Measurements from ENCODE around the gene SPACA7. TPM values are rescaled to one million over a fixed set of nuclear protein-coding genes. Genes with fewer than 3 reads are reported as not detected.

The SPACA7 gene
- polyA plus RNA-seq, 1 donor from 2014 or later: not detected

DNA sequence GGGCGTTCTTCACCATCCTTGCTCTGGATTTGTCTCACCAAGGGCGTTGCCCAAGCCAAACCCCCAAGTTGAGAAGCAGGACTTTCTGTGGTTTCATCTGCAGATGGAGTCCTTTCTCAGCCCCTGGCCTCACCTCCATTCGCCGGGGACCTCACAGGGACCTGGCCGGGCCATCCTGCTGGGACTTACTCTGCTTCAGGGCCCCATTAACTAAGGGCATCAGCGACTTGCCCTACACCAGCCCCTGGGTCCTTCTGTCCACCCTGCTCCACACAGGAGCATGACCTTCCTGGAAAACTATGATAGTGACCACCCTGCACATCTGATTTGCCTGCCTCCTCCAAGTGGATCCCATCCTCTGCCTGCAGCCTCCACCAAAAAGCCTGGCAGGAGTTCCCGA is 47.2 kb upstream of the SPACA7 start:
- no peak overlapping the region for H3K4me2 ChIP-seq (ENCODE audit: low read length)
- no peaks in the 10 kb centered on the region for H3K9me3 ChIP-seq (ENCODE audit: low read length)
- H3K36me3 ChIP-seq (ENCODE audit: insufficient read depth, low read length): no peaks in the 10 kb centered on the region
- H3K79me2 ChIP-seq (replicated peaks; ENCODE audit: insufficient read depth, low read length): no peaks in the 10 kb centered on the region
- TF ChIP-seq POLR2AphosphoS5 (IDR thresholded peaks at IDR 0.05): no peak
- TF ChIP-seq SMC3 (conservative IDR thresholded peaks at IDR 0.05; ENCODE audit: poor library complexity): no peak
- no peak for TF ChIP-seq RAD21 (conservative IDR thresholded peaks at IDR 0.05)
- no peak for TF ChIP-seq TAF1 (IDR thresholded peaks at IDR 0.05; ENCODE audit: low read depth)
- TF ChIP-seq MXI1 (conservative IDR thresholded peaks at IDR 0.05; ENCODE audit: poor library complexity, severe bottlenecking): no peak
- no peak for TF ChIP-seq EZH2 (IDR thresholded peaks at IDR 0.05; ENCODE audit: borderline replicate concordance, insufficient read depth, low read length, poor library complexity, severe bottlenecking)
- H3K27ac ChIP-seq (ENCODE audit: low read length): no peak overlapping the region
- H3K9me2 ChIP-seq (ENCODE audit: insufficient read depth, low read length): no peaks in the 10 kb centered on the region
- H3K9ac ChIP-seq (ENCODE audit: low read length): no peak overlapping the region
- no peaks in the 10 kb centered on the region for H3F3A ChIP-seq (ENCODE audit: insufficient read depth, low read length, poor library complexity, severe bottlenecking)
- no peak overlapping the region for H3K4me3 ChIP-seq (ENCODE audit: low read length)
- H3K27me3 ChIP-seq (ENCODE audit: insufficient read depth, low read depth, low read length): peaks cover 17% of the 10 kb centered on the region
- no peaks in the 10 kb centered on the region for H4K20me1 ChIP-seq (ENCODE audit: insufficient read depth)
- no peak overlapping the region for H2AFZ ChIP-seq (ENCODE audit: low read depth, low read length)

DNA sequence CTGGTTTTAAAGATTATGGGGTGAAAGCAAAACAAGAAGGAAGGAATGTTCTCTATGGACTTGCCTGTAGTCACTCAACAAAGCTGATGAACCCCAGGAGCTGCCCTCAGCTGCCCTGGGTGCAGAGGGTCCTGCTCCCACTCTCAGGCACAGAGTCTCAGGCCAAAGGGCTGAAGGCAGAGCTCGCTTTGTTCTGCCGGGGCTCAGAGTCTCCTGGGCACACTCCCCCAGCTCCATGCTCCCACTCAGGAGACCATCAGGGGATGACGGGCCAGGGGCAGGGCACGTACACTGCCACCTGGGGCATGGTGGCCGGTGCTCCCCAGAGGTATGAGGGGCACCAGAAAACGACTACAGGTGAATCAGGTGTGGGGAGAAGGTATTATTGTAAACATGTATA is 46.8 kb upstream of the SPACA7 start:
- Histone ChIP-seq H3K36me3 (ENCODE audit: insufficient read depth, low read length) (no peaks in the 10 kb centered on the region), H3K9ac (ENCODE audit: low read length) (no peak overlapping the region), H3K79me2 (replicated peaks; ENCODE audit: insufficient read depth, low read length) (no peaks in the 10 kb centered on the region), H3K9me3 (ENCODE audit: low read length) (peaks cover 2% of the 10 kb centered on the region), H3K4me2 (ENCODE audit: low read length) (no peak overlapping the region), H3K4me3 (ENCODE audit: low read length) (no peak overlapping the region), H3F3A (ENCODE audit: insufficient read depth, low read length, poor library complexity, severe bottlenecking) (no peaks in the 10 kb centered on the region), H3K27ac (ENCODE audit: low read length) (no peak overlapping the region), H2AFZ (ENCODE audit: low read depth, low read length) (no peak overlapping the region), H4K20me1 (ENCODE audit: insufficient read depth) (no peaks in the 10 kb centered on the region), H3K27me3 (ENCODE audit: insufficient read depth, low read depth, low read length) (peaks cover 17% of the 10 kb centered on the region), H3K9me2 (ENCODE audit: insufficient read depth, low read length) (no peaks in the 10 kb centered on the region)
- TF ChIP-seq SMC3 (conservative IDR thresholded peaks at IDR 0.05; ENCODE audit: poor library complexity) (no peak), MXI1 (conservative IDR thresholded peaks at IDR 0.05; ENCODE audit: poor library complexity, severe bottlenecking) (no peak), EP300 (conservative IDR thresholded peaks at IDR 0.05; ENCODE audit: poor library complexity, severe bottlenecking) (no peak), EZH2 (IDR thresholded peaks at IDR 0.05; ENCODE audit: borderline replicate concordance, insufficient read depth, low read length, poor library complexity, severe bottlenecking) (no peak), POLR2AphosphoS5 (IDR thresholded peaks at IDR 0.05) (no peak), RAD21 (conservative IDR thresholded peaks at IDR 0.05) (no peak), TAF1 (IDR thresholded peaks at IDR 0.05; ENCODE audit: low read depth) (no peak)
- TF ChIP-seq, protein P1, sequence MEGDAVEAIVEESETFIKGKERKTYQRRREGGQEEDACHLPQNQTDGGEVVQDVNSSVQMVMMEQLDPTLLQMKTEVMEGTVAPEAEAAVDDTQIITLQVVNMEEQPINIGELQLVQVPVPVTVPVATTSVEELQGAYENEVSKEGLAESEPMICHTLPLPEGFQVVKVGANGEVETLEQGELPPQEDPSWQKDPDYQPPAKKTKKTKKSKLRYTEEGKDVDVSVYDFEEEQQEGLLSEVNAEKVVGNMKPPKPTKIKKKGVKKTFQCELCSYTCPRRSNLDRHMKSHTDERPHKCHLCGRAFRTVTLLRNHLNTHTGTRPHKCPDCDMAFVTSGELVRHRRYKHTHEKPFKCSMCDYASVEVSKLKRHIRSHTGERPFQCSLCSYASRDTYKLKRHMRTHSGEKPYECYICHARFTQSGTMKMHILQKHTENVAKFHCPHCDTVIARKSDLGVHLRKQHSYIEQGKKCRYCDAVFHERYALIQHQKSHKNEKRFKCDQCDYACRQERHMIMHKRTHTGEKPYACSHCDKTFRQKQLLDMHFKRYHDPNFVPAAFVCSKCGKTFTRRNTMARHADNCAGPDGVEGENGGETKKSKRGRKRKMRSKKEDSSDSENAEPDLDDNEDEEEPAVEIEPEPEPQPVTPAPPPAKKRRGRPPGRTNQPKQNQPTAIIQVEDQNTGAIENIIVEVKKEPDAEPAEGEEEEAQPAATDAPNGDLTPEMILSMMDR (IDR thresholded peaks at IDR 0.05; ENCODE audit: poor library complexity, severe bottlenecking): no peak
- TF ChIP-seq, protein P2, sequence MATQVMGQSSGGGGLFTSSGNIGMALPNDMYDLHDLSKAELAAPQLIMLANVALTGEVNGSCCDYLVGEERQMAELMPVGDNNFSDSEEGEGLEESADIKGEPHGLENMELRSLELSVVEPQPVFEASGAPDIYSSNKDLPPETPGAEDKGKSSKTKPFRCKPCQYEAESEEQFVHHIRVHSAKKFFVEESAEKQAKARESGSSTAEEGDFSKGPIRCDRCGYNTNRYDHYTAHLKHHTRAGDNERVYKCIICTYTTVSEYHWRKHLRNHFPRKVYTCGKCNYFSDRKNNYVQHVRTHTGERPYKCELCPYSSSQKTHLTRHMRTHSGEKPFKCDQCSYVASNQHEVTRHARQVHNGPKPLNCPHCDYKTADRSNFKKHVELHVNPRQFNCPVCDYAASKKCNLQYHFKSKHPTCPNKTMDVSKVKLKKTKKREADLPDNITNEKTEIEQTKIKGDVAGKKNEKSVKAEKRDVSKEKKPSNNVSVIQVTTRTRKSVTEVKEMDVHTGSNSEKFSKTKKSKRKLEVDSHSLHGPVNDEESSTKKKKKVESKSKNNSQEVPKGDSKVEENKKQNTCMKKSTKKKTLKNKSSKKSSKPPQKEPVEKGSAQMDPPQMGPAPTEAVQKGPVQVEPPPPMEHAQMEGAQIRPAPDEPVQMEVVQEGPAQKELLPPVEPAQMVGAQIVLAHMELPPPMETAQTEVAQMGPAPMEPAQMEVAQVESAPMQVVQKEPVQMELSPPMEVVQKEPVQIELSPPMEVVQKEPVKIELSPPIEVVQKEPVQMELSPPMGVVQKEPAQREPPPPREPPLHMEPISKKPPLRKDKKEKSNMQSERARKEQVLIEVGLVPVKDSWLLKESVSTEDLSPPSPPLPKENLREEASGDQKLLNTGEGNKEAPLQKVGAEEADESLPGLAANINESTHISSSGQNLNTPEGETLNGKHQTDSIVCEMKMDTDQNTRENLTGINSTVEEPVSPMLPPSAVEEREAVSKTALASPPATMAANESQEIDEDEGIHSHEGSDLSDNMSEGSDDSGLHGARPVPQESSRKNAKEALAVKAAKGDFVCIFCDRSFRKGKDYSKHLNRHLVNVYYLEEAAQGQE (IDR thresholded peaks at IDR 0.05; ENCODE audit: borderline replicate concordance): no peak
